NCI-H510A (cell line): ENCODE measurements around the gene NACC2.

Source experiments
- DNase-seq: peaks from one replicate; lab custom pipeline; 2025; lab: John Stamatoyannopoulos, UW

Gene NACC2

DNA sequence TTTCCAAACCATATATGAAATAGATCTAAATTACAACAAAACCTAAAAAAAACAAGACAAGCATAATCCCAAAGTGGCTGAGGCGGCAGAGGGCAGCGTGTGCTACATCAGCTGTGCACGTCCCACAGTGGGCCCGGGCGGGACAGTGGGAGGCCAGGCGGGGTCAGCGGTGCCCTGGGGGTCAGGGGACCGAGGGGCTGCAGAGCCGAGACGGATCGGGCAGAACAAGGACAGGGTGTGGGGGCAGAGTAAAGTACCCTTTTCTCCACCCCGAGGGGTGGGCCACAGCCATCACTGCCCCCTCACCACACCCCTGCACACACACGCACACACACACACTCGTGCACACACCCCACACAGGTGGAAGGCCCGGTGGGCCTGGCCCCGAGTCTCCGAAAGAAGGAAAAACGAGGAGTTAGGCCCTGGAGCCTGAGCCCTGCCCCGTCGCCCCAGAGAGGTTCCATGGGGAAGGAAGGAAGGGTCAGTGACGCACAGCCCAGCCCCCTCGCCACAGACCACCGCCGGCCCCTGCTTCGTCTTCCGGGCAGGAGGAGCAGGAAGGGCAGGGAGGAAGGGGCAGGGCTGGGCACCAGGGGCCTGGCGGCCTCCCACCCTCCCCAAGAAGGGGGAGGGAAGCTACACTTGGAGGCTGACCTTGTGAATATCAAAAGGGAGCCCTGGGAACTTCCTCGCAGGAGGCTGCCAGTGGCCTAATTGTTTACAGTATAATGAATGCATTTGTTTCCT, 84.3 kb downstream of the NACC2 start:
- no peak for DNase-seq

DNA sequence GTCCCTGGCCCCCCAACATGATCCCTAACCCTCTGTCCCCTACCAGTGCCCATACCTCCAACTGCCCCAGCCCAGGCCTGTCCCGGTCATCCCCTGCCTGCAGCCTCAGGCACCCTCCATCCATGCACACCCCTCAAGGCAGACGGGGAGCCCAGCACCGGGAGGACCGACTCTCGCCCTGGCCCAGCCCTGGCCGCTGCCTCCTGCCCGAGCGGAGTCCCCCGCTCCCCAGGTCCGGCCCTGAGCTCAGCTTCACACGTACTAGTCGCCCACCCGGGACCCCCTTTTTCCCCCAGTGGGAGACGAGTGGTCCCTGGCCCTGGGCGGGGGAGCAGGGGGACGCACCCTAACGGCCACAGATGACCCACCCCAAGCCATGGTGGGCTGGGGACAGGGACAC, 84.9 kb downstream of the NACC2 start:
- no peak for DNase-seq

DNA sequence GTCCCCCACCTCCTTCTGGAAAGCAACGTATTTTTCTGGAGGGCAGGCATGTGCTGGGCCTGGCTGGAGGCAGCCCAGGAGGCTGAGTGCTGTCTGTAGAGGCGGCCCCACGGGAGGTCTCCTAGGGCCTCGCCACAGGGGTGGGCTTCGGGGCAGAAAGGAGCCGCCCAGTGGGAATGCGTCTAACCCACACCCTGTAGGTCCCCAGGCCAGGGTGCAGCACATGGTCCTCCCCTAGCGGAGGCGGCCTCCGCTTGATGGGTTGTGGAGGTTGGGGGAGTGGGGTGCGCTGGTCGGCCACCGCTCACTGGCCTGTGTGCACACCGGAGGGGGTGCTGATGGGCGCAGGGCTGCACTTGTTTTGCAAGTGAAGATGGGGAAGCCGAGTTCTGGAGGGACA, 85.6 kb downstream of the NACC2 start:
- DNase-seq: no peak

DNA sequence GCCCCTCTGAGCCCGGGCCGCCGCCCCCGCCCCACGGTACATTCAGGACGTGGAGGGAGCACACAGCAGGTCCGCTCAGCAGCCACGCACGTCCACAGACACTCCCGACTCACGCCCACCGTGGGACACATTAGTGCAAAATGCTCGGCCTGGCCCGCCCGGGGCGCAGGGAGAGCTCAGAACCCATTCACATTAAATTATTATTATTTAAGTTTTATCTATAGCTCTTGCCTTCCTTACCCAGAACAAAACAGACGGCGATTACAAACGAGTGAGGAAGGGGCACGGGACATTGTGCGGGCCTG, 86.4 kb downstream of the NACC2 start:
- no peak for DNase-seq

DNA sequence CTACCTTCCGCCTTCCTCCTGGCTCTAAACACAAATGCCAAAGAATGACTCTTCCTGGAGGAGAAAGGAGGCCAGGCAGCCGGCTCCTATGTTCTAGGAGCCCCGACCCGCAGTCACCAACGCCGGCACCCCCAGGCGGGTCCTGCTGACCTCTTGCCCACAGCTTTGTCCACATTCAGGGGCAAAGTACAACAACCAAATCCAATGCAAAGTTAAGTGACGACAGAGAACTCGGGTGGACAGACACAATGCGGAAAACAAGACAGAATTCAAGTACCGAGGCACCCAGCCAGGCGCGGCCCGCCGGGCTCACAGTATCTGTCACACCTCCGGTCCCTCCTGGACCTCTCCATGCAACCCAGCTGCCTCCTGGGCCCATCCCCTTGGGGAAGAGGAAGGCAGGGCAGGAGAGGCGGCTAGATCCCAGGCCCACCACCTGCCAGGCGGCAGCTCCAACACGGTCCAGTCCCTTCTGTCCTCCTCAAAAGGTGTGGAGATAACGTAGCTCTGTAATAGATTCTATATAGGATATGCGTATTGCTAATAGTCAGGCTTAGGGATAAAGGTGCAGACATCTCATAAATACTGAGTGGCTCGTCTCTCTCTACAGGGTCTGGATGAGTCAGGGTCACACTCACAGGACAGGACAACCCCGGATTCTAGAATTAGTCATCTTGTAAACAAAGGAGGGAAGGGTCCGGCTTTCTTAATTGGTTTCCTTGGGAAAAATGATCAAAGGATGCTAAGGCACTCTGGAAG, 87.0 kb downstream of the NACC2 start:
- no peak for DNase-seq

DNA sequence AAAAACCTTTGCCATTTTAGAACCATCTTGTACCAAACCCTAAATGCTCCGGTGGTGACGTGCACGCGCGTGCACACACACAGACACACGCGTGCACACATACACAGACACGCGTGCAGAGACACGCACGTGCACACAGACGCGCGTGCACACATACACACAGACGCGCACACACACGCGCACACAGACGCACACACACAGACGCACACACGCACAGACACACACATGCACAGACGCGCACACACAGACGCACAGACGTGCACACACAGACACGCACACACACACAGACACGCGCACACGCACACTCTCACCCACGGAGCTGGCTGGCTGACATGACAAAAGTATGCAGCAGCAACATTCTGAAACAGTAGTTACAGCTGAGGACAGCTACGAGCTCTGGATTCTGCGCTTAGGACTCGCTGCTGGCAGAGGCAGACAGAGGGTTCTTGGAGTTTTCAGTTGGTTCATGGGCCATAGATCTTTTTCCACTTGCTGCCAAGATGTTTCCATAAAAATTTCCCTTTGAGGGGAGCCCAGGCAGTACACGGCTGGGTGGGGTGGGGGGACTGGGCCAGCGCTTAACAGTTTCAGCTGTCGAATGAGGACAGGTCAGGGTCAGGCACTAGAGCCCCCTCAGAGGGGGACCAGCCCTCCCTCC, 87.7 kb downstream of the NACC2 start:
- DNase-seq: no peak

DNA sequence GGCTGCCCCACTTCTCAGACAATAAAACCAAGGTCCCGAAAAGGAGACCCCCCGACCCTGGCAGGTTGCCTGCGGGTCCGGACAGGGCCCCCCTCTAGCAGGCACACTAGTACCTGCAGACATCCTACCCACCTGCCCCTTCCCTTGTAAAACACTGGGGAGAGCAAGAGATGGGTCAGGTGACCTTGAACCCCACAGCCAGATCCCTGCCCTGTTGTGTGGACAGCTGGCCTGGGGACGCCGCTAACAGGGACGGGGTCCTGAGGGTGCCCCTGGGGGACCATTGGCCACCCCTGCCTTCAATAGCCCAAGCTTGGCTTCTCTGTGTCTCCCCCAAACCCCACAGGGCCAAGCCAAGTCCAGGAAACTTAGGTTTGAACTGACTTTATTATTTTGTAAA, 88.9 kb downstream of the NACC2 start:
- DNase-seq: no peak

DNA sequence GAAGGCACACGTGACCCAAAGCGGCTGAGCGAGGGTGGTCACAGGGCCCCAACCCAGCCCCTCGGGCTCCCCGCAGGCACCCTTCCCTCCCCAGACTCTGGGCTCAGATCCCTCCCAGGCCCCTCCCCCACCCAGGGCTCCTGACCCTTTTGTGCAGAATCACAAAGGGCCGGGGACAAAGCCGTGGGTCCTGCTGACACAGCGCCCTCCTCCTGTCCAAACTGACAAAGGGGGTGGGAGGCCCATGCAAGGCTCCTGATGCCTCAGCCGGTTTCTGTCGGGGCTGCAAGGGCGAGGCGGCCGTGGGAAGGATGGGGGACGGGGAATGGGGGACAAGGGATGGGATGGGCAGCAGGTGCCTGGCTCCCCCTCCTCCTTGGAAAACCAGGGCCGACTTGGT, 90.4 kb downstream of the NACC2 start:
- DNase-seq: no peak

DNA sequence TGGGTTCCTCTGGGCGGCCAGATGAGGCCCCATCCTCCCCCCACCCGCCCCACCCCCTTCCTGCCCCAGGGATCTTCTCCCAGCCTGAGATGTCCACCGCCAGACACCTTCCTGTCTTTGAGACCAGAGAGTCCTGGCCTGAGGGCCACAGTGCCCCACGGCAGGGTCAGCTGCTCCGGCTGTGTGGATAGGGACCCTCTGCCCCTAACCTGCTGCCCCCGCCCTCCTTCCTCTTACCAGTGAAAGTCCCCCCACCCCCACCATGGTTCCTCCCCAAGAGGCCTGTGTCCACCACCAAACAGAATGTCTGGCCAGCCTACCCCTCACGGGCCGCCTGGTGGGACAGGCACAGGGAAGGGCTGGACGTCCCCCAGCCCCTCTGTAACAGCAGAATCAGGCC, 90.9 kb downstream of the NACC2 start:
- DNase-seq: no peak

DNA sequence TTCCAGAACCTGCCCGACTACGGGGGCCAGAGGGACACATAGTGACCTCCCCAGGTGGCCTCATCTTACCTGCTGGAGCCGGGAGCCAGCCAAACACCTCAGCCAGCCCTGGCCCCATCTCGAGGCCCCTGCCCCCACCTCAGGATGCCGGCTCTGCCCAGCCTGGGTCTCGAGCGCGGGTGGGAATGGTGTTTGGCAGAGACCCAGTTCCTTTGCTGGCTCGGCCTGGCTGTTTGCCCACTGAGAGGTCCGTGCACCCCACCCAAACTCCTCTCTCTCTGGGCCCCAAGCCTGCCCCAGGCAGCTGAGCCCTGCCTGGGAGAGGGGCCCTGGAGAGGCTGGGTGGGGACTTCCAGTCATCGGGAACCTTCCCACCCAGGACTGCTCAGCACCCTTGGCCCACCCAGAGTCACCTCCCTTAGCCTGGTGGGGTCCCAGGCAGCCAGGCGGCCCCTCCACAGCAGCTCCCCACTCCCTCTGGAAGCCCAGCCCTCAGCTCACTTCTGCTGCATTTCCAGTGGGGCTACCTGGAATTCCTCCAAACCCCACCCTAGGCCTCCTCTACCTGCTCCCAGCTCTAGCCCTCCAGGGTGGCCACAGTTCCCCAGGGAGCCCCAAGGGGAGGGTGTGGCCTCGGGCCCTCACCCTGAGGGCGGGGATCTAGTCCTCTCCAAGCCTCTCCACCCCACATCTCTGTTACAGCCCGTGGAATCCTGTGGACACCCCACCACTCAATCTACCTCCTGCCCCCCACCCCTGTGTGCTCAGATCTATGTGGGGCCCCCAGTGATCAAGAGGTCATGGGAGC, 91.5 kb downstream of the NACC2 start:
- no peak for DNase-seq

DNA sequence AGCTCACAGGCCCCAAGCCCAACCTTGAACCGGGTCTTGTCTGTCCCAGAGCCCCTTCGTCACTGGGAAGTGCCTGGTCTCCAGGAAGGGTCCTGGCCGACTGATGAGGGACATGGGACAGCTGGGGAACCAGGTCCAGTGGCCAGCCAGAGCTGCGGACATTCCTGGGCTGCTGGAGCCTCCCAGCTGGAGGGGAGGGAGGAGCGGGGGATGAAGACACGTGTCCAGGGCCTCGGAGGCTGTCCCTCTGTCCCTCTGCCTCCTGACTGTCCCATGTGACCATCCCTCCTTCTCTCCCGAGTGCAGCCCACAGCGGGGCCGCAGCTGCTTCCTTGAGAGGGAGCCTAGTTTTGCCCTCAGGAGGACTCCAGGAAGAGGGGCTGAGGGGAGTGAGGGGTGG, 92.2 kb downstream of the NACC2 start:
- DNase-seq: no peak

DNA sequence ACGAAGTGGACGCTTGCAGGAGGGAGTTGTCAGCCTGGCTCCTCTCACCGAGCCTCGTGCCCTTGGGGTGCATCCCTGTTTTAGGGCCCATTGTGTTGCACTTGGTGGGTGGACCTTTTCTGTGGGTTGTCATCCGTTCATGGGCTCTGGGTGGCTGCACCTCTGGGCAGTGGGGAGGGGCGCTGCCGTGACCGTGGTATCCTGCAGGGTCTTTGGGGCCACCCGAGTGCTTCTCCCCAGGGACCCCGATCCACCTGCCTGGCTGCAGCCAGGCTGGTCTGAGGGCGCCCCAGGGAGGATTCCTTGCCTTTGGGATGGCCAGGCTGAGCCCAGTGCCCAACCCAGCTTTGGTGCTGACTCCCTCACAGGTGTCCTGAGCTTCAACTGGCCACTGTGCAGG, 92.9 kb downstream of the NACC2 start:
- no peak for DNase-seq

DNA sequence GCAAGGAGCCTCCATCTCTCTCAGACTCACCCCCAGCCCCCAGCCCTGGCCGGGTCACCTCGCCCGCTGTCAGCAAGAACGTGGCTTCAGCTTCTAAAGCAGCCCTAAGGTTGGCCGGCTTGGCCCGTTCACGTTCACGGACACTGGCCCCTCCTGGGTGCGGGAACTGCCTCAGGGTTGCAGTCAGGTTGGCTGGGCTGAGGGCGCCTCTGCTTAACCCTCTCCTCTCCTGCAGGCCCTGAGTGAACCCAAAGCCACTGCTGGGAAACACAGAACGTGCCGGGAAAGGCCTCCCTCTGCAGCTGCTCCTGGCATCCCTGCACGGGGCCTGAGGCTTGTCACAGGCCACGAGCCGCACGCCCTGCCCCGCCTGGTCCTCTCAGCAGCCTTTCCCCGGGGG, 93.9 kb downstream of the NACC2 start:
- DNase-seq: no peak

DNA sequence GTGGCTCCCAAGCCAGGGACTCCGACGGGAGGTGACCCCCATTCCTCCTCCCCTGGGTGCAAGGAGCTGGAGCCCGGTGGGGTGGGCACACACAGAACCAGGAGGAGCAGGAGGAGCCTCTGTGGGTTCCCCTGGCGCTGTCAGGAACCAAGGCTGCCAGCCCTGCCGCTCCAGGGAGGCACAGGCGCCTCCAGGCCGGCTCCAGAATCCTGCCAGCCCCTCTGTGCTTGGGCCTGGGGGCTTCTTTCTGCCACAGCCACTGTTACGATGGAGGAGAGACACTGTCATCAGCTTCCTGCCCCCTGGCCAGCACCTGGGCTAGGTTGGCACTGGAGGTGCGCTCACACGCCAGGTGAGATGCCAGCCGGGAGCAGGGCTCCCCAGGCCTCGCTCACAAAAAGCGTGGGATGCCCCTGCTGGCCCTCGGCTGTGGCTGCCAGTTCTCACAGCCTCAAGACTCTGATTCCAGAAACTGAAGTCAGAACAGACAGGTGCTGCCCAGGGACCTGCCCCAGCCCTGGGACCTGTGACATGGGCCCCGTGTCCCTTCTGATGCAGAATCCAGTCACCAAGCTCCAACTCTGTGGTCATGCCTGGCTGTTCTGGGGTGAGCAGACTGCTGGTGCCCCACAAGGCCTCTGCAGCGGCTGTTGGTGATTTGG, 96.5 kb downstream of the NACC2 start:
- no peak for DNase-seq

DNA sequence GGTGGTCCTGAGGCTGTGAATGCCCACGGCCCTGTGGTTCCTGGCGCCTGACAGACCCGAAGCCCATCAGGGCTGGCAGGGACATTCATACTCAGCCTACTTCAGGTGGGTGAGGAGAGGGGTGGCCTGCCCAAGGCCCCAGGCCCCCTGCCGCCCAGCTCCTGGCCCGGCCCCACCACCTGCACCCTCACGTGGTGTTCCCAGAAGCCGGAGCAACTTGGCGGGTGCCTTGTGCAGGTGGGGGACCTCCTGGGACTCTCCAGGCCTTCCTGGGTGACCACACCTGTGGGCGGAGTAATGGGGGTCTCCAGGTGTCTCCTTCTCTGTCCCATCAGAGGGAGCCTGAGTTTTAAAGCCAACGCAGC, 97.1 kb downstream of the NACC2 start:
- DNase-seq: no peak

DNA sequence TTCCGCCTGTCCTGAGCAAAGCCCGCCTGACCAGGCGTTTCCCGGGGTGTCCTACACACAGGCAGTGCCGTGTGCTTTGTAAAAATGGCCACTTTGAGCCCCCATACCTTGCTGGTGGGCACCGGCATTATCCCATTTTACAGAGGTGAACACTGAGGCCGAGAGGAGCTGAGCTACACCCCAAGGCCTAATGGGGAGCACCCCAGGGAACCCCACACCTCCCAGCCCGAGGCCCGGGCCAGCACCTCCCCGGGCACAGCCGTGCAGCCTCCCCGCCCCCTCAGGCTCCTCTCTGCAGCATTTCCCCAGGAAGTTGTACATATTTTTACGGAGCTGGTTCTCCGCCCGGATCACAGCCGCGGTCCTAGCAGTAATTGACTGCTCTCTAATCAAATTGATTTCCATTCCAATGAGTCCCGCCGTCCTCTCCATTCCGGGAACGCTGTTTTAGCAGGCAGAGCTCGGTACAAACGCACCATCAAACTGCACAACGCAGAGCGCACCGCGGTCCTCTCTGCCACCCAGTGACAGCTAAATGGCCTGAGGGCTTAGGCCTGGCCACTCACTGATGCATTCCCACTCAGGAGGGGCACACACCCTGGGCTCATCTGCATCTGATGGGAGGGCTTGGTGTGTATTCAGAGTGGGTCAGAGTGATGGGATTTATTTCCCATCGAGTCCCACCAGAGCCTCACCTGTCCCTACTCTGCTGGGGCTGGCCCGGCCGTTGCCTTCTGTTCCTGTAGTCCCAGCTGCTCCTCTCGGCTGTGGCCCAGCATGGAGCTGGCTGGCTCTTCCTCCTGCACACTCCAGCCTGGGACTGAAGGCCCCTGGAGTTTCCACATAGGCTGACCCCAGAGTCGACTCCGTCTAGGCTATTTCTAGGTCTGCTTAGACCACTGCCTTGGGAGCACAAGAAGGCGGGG, 97.7 kb downstream of the NACC2 start:
- DNase-seq: no peak

DNA sequence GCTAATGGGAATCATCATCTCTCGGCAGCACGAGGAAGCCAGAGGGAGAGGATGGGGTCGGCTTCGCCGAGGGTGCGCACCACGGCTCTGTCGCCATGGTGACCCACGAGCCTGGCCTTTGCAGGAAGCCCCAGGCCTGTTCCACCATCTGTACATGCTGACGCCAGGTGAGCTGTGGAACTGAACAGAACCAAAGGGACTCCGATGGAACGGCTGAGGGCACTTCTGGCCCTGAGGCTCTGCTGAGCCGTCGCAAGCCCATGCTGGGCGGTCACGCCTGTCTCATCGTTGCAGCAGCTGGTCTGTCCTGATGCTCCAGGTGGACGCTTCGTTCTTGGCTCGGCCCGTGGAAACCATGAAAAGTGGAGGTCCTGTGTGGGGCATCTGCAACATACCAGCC, 99.3 kb downstream of the NACC2 start:
- no peak for DNase-seq

DNA sequence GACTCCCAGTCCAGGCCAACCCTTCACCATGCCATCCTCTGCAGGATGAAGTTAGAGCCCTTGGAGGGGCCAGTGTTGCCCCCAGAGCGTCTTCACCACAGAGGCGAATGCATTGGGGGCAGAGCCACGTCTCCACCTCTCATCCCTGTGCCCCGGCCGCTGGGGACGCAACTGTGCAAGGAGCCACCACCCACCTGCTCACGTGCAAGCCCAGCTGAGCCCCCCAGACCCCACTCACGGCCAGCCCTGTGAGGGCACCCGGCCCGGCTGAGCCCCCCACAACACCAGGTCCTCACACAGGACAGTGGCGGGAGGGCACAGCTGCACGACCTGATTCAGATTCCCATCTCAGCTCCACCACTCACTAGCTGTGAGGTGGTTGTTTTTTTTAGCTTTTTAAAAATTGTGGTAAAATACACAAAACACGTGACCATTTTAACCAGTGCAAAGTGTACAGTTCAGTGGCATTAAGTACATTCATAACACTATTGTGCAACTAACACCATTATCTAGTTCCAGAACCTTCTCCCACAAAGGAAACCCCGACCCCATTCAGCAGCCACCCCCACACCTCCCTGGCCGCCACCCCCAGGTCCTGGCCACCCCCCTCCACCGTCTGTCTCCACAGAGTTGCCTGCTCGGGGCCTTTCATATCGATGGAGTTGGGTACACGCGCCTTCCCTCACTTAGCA, 100.4 kb downstream of the NACC2 start:
- DNase-seq: no peak

DNA sequence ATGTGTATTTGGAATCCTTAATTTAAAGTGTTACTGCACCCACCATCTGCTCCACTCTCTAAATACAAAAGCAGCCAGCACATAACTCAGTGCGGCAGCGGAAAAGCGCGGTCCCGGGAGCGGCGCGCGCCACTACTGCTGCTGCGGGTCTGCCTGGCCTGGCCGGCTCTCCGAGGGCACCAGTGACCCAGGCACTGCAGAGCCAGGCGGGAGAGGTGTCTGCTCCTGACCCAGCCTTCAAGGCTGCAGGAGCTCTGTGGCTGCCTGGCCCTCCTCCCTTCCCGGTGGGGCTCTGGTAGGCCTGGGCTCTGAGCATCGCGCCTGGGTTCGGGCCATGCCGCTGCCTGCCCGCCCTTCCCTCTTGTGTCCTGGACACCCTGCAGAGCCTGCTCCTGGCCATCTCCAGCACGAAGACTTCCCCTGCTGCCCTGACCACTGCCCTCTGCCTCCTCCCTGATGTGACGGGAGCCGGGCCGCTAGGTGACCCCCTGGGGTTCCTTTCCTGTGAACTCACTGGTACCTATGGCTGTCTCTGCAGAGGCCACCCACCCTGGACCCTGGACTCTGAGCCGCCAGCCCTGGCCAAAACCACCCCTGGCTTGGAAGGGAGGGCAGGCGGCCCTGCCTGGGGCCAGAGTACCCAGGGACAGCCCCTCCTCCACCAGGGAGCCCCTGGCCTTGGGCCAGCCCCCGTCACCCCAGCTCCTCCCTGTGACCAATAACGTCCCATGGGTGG, 101.2 kb downstream of the NACC2 start:
- no peak for DNase-seq

DNA sequence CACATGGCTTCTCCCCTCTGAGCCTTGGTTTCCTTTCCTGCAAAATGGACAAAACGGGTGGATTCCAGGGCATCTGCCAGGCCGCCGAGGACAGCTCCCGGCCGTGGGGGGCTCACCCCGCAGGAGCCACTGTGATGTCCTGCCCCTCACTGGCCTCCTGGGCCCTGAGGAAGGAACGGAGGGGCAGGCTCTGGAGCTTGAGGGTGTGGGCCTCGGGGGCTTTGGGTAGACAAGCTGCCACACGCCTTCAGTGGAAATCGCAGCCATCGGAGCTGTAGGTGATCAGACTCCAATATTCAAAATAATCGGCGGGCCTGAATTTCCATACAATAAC, 101.7 kb downstream of the NACC2 start:
- DNase-seq: no peak
